Measurements from ENCODE around the gene ATF6. TPM values are rescaled to one million over a fixed set of nuclear protein-coding genes. Genes with fewer than 3 reads are reported as not detected.

The ATF6 gene
- total and polyA plus RNA-seq, 2 donors from 2014 or later: 11.5 to 35.6 TPM

DNA sequence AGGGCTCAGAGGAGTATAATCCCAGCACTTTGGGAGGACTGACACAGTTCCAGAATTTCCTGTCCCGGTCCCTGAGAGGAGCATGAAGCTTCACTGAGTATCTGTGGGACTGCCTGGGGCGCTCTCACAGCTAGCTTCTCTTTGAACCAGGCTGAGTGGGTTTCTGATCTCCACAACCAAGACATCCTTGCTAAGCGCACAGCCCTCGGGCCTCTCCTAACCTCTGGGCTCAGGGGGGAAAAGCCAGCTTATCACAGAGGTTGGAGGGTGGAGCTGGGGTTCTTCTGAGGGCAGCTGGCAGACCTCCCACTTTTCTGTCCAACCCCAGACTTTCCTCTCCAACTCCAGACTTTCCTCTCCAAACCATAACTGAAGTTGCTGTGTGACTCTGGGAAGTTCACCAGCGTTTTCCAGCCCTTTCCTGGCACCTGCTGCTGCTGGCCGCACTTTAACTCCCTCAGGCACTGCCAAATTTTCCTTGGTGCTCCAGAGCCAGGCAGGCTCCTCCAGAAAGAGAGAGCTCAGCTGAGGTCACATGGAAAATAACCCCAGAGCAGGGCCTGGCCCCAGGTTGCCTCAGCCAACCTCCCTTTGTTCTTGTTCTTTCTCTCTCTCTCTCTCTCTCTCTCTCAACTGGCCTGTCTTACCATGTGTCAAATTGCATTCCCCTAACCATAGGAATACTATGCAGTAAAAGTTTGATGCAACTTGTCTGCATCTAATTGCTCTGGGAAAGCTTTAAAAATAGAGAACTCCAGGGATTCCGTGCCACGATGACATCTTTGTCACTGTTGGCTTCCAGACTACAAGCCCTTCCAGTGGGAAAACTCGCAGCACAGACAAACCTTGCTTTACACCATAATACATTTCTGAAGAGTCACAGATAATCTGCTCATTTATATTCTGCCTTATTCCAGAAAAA, 208.1 kb downstream of the ATF6 start:
- Histone ChIP-seq H3K4me3 (ENCODE audit: low read length in 3 of 3) (no peak overlapping the region), H3K27me3 (ENCODE audit: control insufficient read depth, insufficient read depth, low read length) (no peaks in the 10 kb centered on the region)

DNA sequence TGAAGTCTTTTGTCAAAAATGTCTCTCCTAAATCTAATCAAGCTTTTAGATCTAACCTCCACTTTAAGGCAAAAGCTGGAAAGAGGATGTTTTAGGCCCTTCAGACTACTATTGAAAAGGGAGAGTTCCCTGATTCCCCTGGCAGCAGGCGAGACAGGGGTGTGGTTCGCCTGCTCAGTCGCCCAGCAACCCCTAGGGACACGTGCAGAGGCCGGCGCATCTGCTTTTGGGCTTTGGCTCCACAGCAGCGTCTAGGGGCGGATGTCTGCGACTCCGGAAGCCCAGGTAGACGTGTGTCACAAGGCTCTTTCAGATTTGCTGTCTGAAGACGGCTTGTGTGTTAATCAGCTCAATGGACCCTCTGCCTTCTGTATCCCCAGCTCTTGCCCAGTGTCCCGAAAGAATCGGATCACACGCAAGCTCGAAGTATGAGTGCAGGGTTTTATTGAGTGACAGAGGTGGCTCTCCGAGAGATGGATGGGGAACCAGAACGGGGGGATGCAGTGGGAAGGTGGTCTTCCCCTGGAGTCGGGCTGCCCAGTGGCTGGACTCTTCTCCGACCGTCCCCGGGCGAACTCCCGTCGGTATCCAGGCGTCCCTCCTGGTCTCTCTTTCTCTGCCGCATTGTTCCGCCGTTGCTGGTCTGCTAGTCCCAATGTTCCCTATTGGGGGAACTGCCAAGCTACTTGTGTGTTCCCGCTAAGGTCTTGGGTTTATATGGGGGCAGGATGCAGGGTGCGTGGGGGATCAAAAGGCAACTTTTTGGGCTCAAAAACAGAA, 212.1 kb downstream of the ATF6 start:
- Histone ChIP-seq H3K36me3 (ENCODE audit: control insufficient read depth in 2 of 3, insufficient read depth in 3 of 3, low read length in 3 of 3) (no peaks in the 10 kb centered on the region), H3K9me3 (ENCODE audit: control insufficient read depth in 2 of 3, insufficient read depth in 1 of 3, low read length in 3 of 3) (no peaks in the 10 kb centered on the region), H3K27ac (ENCODE audit: low read depth in 2 of 2, low read length in 2 of 2) (no peak overlapping the region), H3K9ac (ENCODE audit: low read length in 3 of 3) (no peak overlapping the region), H3K4me1 (ENCODE audit: control insufficient read depth in 2 of 3, insufficient read depth in 2 of 3, low read depth in 1 of 3, low read length in 3 of 3) (no peaks in the 10 kb centered on the region), H3K27me3 (ENCODE audit: control insufficient read depth, insufficient read depth, low read length) (no peaks in the 10 kb centered on the region), H3K4me3 (ENCODE audit: low read length in 3 of 3) (no peak overlapping the region)
- FAIRE-seq (no peak), DNase-seq (no peak)
- intact Hi-C loops (cut with DNase I): no loop called here
- TF ChIP-seq, protein P1, sequence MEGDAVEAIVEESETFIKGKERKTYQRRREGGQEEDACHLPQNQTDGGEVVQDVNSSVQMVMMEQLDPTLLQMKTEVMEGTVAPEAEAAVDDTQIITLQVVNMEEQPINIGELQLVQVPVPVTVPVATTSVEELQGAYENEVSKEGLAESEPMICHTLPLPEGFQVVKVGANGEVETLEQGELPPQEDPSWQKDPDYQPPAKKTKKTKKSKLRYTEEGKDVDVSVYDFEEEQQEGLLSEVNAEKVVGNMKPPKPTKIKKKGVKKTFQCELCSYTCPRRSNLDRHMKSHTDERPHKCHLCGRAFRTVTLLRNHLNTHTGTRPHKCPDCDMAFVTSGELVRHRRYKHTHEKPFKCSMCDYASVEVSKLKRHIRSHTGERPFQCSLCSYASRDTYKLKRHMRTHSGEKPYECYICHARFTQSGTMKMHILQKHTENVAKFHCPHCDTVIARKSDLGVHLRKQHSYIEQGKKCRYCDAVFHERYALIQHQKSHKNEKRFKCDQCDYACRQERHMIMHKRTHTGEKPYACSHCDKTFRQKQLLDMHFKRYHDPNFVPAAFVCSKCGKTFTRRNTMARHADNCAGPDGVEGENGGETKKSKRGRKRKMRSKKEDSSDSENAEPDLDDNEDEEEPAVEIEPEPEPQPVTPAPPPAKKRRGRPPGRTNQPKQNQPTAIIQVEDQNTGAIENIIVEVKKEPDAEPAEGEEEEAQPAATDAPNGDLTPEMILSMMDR (IDR thresholded peaks at IDR 0.05; ENCODE audit: borderline replicate concordance, extremely low read depth, insufficient read depth): no peak

More for the DNA sequence above, 208.1 kb downstream of the ATF6 start:
- FAIRE-seq: no peak
- no peak for DNase-seq
- intact Hi-C loops (cut with DNase I): no loop called here
- TF ChIP-seq, protein P1 (IDR thresholded peaks at IDR 0.05; ENCODE audit: borderline replicate concordance, extremely low read depth, insufficient read depth): no peak
- no peak overlapping the region for H3K9ac ChIP-seq (ENCODE audit: low read length in 3 of 3)
- H3K27ac ChIP-seq (ENCODE audit: low read depth in 2 of 2, low read length in 2 of 2): no peak overlapping the region
- no peaks in the 10 kb centered on the region for H3K36me3 ChIP-seq (ENCODE audit: control insufficient read depth in 2 of 3, insufficient read depth in 3 of 3, low read length in 3 of 3)
- no peaks in the 10 kb centered on the region for H3K9me3 ChIP-seq (ENCODE audit: control insufficient read depth in 2 of 3, insufficient read depth in 1 of 3, low read length in 3 of 3)
- no peaks in the 10 kb centered on the region for H3K4me1 ChIP-seq (ENCODE audit: control insufficient read depth in 2 of 3, insufficient read depth in 2 of 3, low read depth in 1 of 3, low read length in 3 of 3)

DNA sequence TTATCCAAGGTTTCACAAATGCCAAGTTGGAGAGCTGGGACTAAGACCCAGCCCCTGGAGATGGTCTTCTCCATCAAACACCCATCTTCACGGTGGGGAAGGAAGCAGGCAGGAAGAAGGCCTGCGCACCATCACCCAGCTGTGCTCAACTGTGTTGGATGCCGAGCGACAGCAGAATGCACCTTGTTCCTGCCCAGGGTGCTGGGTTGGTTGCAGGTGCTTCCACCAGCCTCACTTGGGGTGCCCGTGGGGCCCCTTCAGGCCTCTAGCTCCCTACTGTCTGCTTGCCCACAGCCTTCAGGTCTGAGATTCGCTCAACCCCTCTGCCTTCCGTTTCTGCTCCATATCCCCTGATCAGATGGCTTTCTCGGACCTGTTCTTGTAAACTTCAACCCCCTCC, 215.0 kb downstream of the ATF6 start:
- intact Hi-C loops (cut with DNase I): no loop called here
- Histone ChIP-seq H3K36me3 (ENCODE audit: control insufficient read depth in 2 of 3, insufficient read depth in 3 of 3, low read length in 3 of 3) (no peaks in the 10 kb centered on the region), H3K27ac (ENCODE audit: low read depth in 2 of 2, low read length in 2 of 2) (no peak overlapping the region), H3K9ac (ENCODE audit: low read length in 3 of 3) (no peak overlapping the region), H3K9me3 (ENCODE audit: control insufficient read depth in 2 of 3, insufficient read depth in 1 of 3, low read length in 3 of 3) (no peaks in the 10 kb centered on the region), H3K27me3 (ENCODE audit: control insufficient read depth, insufficient read depth, low read length) (no peaks in the 10 kb centered on the region), H3K4me1 (ENCODE audit: control insufficient read depth in 2 of 3, insufficient read depth in 2 of 3, low read depth in 1 of 3, low read length in 3 of 3) (no peaks in the 10 kb centered on the region), H3K4me3 (ENCODE audit: low read length in 3 of 3) (no peak overlapping the region)
- TF ChIP-seq, protein P1 (IDR thresholded peaks at IDR 0.05; ENCODE audit: borderline replicate concordance, extremely low read depth, insufficient read depth): no peak
- FAIRE-seq (no peak), DNase-seq (no peak)
